ENCODE data around the gene PRSS35.
"Not testable (repeated sequence)": the region's sequence is repeated elsewhere in the genome, so short reads cannot be mapped to it uniquely, and the experiment has no call there.

Gene PRSS35

GRCh38 chr6:83479389-83479788 lies 32.9 kb upstream of the PRSS35 start:
- Histone ChIP-seq H3K27ac (ENCODE audit: low read length) (no peak overlapping the region), H3K27me3 (ENCODE audit: control insufficient read depth, insufficient read depth, low read length) (no peaks in the 10 kb centered on the region), H3K4me3 (ENCODE audit: low read length) (no peak overlapping the region), H3K9me3 (ENCODE audit: control insufficient read depth, insufficient read depth, low read length) (no peaks in the 10 kb centered on the region), H3K4me1 (ENCODE audit: control insufficient read depth, insufficient read depth, low read length) (no peaks in the 10 kb centered on the region), H3K36me3 (ENCODE audit: control insufficient read depth, insufficient read depth, low read length) (no peaks in the 10 kb centered on the region)
- DNase-seq (ENCODE audit: low read depth, low spot score) = no peak
- no CpG with 5 or more reads among the region's 1 CpG for WGBS (ENCODE audit: insufficient coverage, insufficient read length)

- Histone ChIP-seq H3K4me3 (ENCODE audit: low read length) (no peak overlapping the region), H3K4me1 (ENCODE audit: control insufficient read depth, insufficient read depth, low read length) (no peaks in the 10 kb centered on the region), H3K36me3 (ENCODE audit: control insufficient read depth, insufficient read depth, low read length) (no peaks in the 10 kb centered on the region), H3K9me3 (ENCODE audit: control insufficient read depth, insufficient read depth, low read length) (no peaks in the 10 kb centered on the region), H3K27ac (ENCODE audit: low read length) (no peak overlapping the region), H3K27me3 (ENCODE audit: control insufficient read depth, insufficient read depth, low read length) (no peaks in the 10 kb centered on the region)
- no peak for DNase-seq (ENCODE audit: low read depth, low spot score)
- no CpG with 5 or more reads among the region's 1 CpG for WGBS (ENCODE audit: insufficient coverage, insufficient read length)
Measured at GRCh38 chr6:83480470-83480869, 31.9 kb upstream of the PRSS35 start.

GRCh38 chr6:83481938-83482337 lies 30.4 kb upstream of the PRSS35 start:
- H3K36me3 ChIP-seq (ENCODE audit: control insufficient read depth, insufficient read depth, low read length); H3K4me1 ChIP-seq (ENCODE audit: control insufficient read depth, insufficient read depth, low read length); H3K4me3 ChIP-seq (ENCODE audit: low read length); H3K9me3 ChIP-seq (ENCODE audit: control insufficient read depth, insufficient read depth, low read length); H3K27me3 ChIP-seq (ENCODE audit: control insufficient read depth, insufficient read depth, low read length); DNase-seq (ENCODE audit: low read depth, low spot score); H3K27ac ChIP-seq (ENCODE audit: low read length): not testable (repeated sequence)
- no CpG with 5 or more reads among the region's 1 CpG for WGBS (ENCODE audit: insufficient coverage, insufficient read length)

GRCh38 chr6:83488448-83488847 lies 23.9 kb upstream of the PRSS35 start:
- WGBS (ENCODE audit: insufficient coverage, insufficient read length) = no CpG with 5 or more reads among the region's 2 CpGs

DNA sequence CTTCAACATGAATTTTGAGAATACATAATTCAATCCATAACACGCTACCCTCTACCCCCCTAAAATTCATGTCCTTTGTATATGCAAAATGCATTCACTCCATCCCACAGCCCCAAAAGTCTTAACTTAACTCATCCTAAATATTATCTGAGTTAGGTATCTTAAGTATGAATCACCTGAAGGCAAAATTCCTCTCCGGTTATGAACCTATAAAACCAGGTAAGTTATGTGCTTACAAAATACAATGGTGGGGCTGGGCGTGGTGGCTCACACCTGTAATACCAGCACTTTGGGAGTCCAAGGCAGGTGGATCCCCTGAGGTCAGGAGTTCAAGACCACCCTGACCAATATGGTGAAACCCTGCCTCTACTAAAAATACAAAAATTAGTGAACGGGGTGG lies 23.5 kb upstream of the PRSS35 start:
- Histone ChIP-seq H3K9me3 (ENCODE audit: control insufficient read depth, insufficient read depth, low read length) (no peaks in the 10 kb centered on the region), H3K36me3 (ENCODE audit: control insufficient read depth, insufficient read depth, low read length) (no peaks in the 10 kb centered on the region), H3K27ac (ENCODE audit: low read length) (no peak overlapping the region), H3K4me1 (ENCODE audit: control insufficient read depth, insufficient read depth, low read length) (no peaks in the 10 kb centered on the region), H3K27me3 (ENCODE audit: control insufficient read depth, insufficient read depth, low read length) (no peaks in the 10 kb centered on the region), H3K4me3 (ENCODE audit: low read length) (no peak overlapping the region)
- no CpG with 5 or more reads among the region's 4 CpGs for WGBS (ENCODE audit: insufficient coverage, insufficient read length)
- no peak for DNase-seq (ENCODE audit: low read depth, low spot score)

More at GRCh38 chr6:83488448-83488847, 23.9 kb upstream of the PRSS35 start:
- DNase-seq (ENCODE audit: low read depth, low spot score) = no peak
- Histone ChIP-seq H3K27me3 (ENCODE audit: control insufficient read depth, insufficient read depth, low read length) (no peaks in the 10 kb centered on the region), H3K9me3 (ENCODE audit: control insufficient read depth, insufficient read depth, low read length) (no peaks in the 10 kb centered on the region), H3K4me1 (ENCODE audit: control insufficient read depth, insufficient read depth, low read length) (no peaks in the 10 kb centered on the region), H3K27ac (ENCODE audit: low read length) (no peak overlapping the region), H3K4me3 (ENCODE audit: low read length) (no peak overlapping the region), H3K36me3 (ENCODE audit: control insufficient read depth, insufficient read depth, low read length) (no peaks in the 10 kb centered on the region)

DNA sequence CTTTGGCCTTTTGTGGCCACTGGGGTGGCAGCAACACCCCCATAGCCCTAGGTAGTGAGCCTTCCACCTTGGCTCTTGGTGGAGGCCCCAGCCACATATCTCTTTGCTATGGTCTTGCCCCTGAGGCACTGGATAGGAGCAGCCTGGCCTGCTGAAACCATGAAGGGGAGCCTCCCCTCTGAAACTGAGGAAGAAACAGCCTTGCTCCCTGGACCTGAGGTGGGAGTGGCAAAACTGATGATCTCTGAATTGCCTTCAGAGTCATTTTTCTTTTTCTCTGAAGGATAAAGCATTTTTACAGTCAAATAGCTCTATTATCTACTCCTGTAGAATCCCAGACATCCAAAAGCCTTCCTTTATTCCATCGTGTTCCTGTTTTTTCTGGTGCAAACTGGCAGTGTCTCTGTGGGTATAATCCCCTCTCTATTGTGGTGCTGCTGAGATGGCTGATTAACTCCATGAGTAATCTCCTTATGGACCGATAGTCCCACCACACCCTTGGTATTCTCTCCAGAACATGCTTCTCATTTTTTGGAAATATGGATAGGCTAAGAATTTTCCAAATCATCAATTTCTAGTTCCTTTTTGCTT lies 22.0 kb upstream of the PRSS35 start:
- Histone ChIP-seq H3K27ac (ENCODE audit: low read length) (no peak overlapping the region), H3K4me1 (ENCODE audit: control insufficient read depth, insufficient read depth, low read length) (no peaks in the 10 kb centered on the region), H3K36me3 (ENCODE audit: control insufficient read depth, insufficient read depth, low read length) (no peaks in the 10 kb centered on the region), H3K27me3 (ENCODE audit: control insufficient read depth, insufficient read depth, low read length) (no peaks in the 10 kb centered on the region), H3K9me3 (ENCODE audit: control insufficient read depth, insufficient read depth, low read length) (no peaks in the 10 kb centered on the region), H3K4me3 (ENCODE audit: low read length) (no peak overlapping the region)
- no CpG with 5 or more reads among the region's 2 CpGs for WGBS (ENCODE audit: insufficient coverage, insufficient read length)
- DNase-seq (ENCODE audit: low read depth, low spot score) = no peak

- no peak overlapping the region for H3K27ac ChIP-seq (ENCODE audit: low read length)
- no peaks in the 10 kb centered on the region for H3K4me1 ChIP-seq (ENCODE audit: control insufficient read depth, insufficient read depth, low read length)
- DNase-seq (ENCODE audit: low read depth, low spot score) = no peak
- no peaks in the 10 kb centered on the region for H3K27me3 ChIP-seq (ENCODE audit: control insufficient read depth, insufficient read depth, low read length)
- H3K36me3 ChIP-seq (ENCODE audit: control insufficient read depth, insufficient read depth, low read length) = no peaks in the 10 kb centered on the region
- H3K9me3 ChIP-seq (ENCODE audit: control insufficient read depth, insufficient read depth, low read length) = no peaks in the 10 kb centered on the region
- H3K4me3 ChIP-seq (ENCODE audit: low read length) = no peak overlapping the region
- 100% methylated on average over 1 of the region's 4 CpGs for WGBS (ENCODE audit: insufficient coverage, insufficient read length)
Measured at GRCh38 chr6:83505356-83505755, 7.0 kb upstream of the PRSS35 start.

DNA sequence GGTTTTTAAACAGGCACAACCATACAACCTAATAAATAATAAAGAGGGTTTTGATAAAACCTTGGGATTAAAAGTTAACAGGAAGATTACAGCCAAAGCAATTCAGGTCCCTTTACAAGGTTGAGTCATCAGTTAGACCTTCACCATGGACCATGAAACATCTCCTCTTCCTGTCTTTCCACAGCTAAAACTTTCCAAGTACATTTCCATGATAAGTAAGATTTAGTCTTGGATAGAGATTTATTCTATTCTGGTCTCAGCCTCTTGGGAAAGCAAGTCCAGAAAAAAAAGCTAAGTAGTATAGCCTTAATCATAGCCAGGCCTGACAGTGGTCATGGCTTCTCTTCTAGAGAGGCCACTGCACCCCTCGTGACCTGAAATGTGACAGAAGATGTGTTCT lies 2.9 kb upstream of the PRSS35 start:
- Histone ChIP-seq H3K27me3 (ENCODE audit: control insufficient read depth, insufficient read depth, low read length) (no peaks in the 10 kb centered on the region), H3K27ac (ENCODE audit: low read length) (no peak overlapping the region), H3K4me1 (ENCODE audit: control insufficient read depth, insufficient read depth, low read length) (no peaks in the 10 kb centered on the region), H3K36me3 (ENCODE audit: control insufficient read depth, insufficient read depth, low read length) (no peaks in the 10 kb centered on the region), H3K4me3 (ENCODE audit: low read length) (no peak overlapping the region), H3K9me3 (ENCODE audit: control insufficient read depth, insufficient read depth, low read length) (no peaks in the 10 kb centered on the region)
- no CpG with 5 or more reads among the region's 1 CpG for WGBS (ENCODE audit: insufficient coverage, insufficient read length)
- DNase-seq (ENCODE audit: low read depth, low spot score) = no peak

GRCh38 chr6:83510791-83511190 lies 1.5 kb upstream of the PRSS35 start:
- Histone ChIP-seq H3K4me3 (ENCODE audit: low read length) (no peak overlapping the region), H3K4me1 (ENCODE audit: control insufficient read depth, insufficient read depth, low read length) (no peaks in the 10 kb centered on the region), H3K27me3 (ENCODE audit: control insufficient read depth, insufficient read depth, low read length) (no peaks in the 10 kb centered on the region), H3K36me3 (ENCODE audit: control insufficient read depth, insufficient read depth, low read length) (no peaks in the 10 kb centered on the region), H3K27ac (ENCODE audit: low read length) (no peak overlapping the region), H3K9me3 (ENCODE audit: control insufficient read depth, insufficient read depth, low read length) (no peaks in the 10 kb centered on the region)
- DNase-seq (ENCODE audit: low read depth, low spot score) = no peak
- WGBS (ENCODE audit: insufficient coverage, insufficient read length) = no CpG with 5 or more reads among the region's 3 CpGs

DNA sequence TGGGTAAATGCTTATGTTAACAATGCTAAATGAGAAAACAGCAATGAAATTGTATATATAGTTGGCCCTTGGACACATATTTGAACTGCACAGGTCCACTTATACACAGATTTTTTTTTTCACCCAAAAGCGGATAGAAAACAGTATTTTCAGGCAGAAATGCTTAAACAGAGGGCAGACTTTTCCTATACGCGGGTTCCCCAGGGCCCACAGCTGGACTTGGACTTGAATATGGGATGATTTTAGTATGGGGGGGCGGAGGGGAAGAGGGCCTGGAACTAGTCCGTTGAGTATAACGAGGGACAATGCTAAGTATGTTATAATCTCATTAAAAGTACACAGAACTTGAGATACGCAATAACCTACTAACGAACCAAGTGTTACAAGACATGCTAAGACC lies 1.1 kb upstream of the PRSS35 start:
- no peaks in the 10 kb centered on the region for H3K27me3 ChIP-seq (ENCODE audit: control insufficient read depth, insufficient read depth, low read length)
- no peaks in the 10 kb centered on the region for H3K9me3 ChIP-seq (ENCODE audit: control insufficient read depth, insufficient read depth, low read length)
- no CpG with 5 or more reads among the region's 8 CpGs for WGBS (ENCODE audit: insufficient coverage, insufficient read length)
- DNase-seq (ENCODE audit: low read depth, low spot score) = no peak
- no peaks in the 10 kb centered on the region for H3K4me1 ChIP-seq (ENCODE audit: control insufficient read depth, insufficient read depth, low read length)
- no peaks in the 10 kb centered on the region for H3K36me3 ChIP-seq (ENCODE audit: control insufficient read depth, insufficient read depth, low read length)
- H3K27ac ChIP-seq (ENCODE audit: low read length) = no peak overlapping the region
- H3K4me3 ChIP-seq (ENCODE audit: low read length) = no peak overlapping the region

DNA sequence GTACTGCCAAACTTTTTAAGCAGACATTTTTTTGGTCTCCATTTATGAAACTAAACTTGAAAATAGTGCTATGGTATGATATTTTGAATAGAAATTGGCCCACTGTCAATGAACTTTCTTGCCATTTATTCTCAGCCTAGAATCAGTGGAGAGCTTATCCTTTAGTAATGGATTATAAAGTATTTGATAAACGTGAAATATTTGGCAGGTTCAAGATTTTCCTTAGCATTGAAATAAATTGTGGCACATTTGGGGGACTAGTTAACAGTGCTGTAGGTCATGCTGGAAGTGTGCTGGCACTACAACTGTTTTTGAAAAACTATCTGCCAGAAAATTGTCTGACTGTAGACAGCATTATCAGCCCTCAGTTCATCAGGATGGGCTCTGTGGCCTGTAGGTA lies 2.1 kb downstream of the PRSS35 start:
- no peaks in the 10 kb centered on the region for H3K27me3 ChIP-seq (ENCODE audit: control insufficient read depth, insufficient read depth, low read length)
- WGBS (ENCODE audit: insufficient coverage, insufficient read length) = 100% methylated on average over 1 of the region's 1 CpG
- no peak overlapping the region for H3K4me3 ChIP-seq (ENCODE audit: low read length)
- no peaks in the 10 kb centered on the region for H3K9me3 ChIP-seq (ENCODE audit: control insufficient read depth, insufficient read depth, low read length)
- no peak overlapping the region for H3K27ac ChIP-seq (ENCODE audit: low read length)
- no peaks in the 10 kb centered on the region for H3K36me3 ChIP-seq (ENCODE audit: control insufficient read depth, insufficient read depth, low read length)
- 0 out of 2 replicates have a peak, but pooled peaks cover 2% of the 10 kb centered on the region for H3K4me1 ChIP-seq (ENCODE audit: control insufficient read depth, insufficient read depth, low read length)
- no peak for DNase-seq (ENCODE audit: low read depth, low spot score)

All from iPS DF 6.9 (cell line).